ENCODE measurements around the gene TRIM10. TPM values are rescaled to one million over a fixed set of nuclear protein-coding genes. Genes with fewer than 3 reads are reported as not detected.
"Not testable (repeated sequence)": the region's sequence is repeated elsewhere in the genome, so short reads cannot be mapped to it uniquely, and the experiment has no call there.

TRIM10 gene
- total and polyA plus RNA-seq, 2 donors (not counting 1 experiment from before 2014, with no cell fraction given) = not detected

GRCh38 chr6:30144811-30145210 is 16.2 kb downstream of the TRIM10 start:
- no peaks in the 10 kb centered on the region for H3K4me1 ChIP-seq (ENCODE audit: control insufficient read depth, extremely low read depth, insufficient read depth, low read length)
- no peak for TF ChIP-seq CTCF (conservative IDR thresholded peaks at IDR 0.05 in 1 of 2, IDR thresholded peaks at IDR 0.05 in 1 of 2; ENCODE audit: low read depth in 1 of 2, low read length in 2 of 2)
- no peak for TF ChIP-seq EZH2 (IDR thresholded peaks at IDR 0.05; ENCODE audit: low read length, missing control alignments)
- no peaks in the 10 kb centered on the region for H3K79me2 ChIP-seq (ENCODE audit: control insufficient read depth, insufficient read depth, low read length)
- peaks cover 17% of the 10 kb centered on the region for H3K27me3 ChIP-seq (ENCODE audit: control insufficient read depth, insufficient read depth, low read length)
- H3K27ac ChIP-seq (ENCODE audit: insufficient read depth, low read length) = no peak overlapping the region
- no peak overlapping the region for H3K9ac ChIP-seq (ENCODE audit: insufficient read depth, low read length)
- no peaks in the 10 kb centered on the region for H3K9me3 ChIP-seq (ENCODE audit: control insufficient read depth, insufficient read depth, low read depth, low read length)
- H3K4me2 ChIP-seq (ENCODE audit: extremely low read depth, insufficient read depth, low read length) = no peak overlapping the region
- no peak for DNase-seq (ENCODE audit: low read depth in 2 of 2)
- no peak overlapping the region for H2AFZ ChIP-seq (ENCODE audit: low read length)
- H4K20me1 ChIP-seq (ENCODE audit: control insufficient read depth, extremely low read depth, insufficient read depth, low read length) = no peaks in the 10 kb centered on the region
- no peak overlapping the region for H3K4me3 ChIP-seq (replicated peaks in 1 of 4; ENCODE audit: control extremely low read depth in 1 of 4, insufficient read depth in 1 of 4, low read depth in 3 of 4, low read length in 4 of 4)
- no peaks in the 10 kb centered on the region for H3K36me3 ChIP-seq (ENCODE audit: control insufficient read depth, insufficient read depth, low read length)

GRCh38 chr6:30143780-30144179 is 17.2 kb downstream of the TRIM10 start:
- Histone ChIP-seq H3K79me2 (ENCODE audit: control insufficient read depth, insufficient read depth, low read length) (no peaks in the 10 kb centered on the region), H3K27me3 (ENCODE audit: control insufficient read depth, insufficient read depth, low read length) (peaks cover 17% of the 10 kb centered on the region), H3K4me1 (ENCODE audit: control insufficient read depth, extremely low read depth, insufficient read depth, low read length) (no peaks in the 10 kb centered on the region), H3K27ac (ENCODE audit: insufficient read depth, low read length) (no peak overlapping the region), H3K9ac (ENCODE audit: insufficient read depth, low read length) (no peak overlapping the region), H2AFZ (ENCODE audit: low read length) (no peak overlapping the region), H4K20me1 (ENCODE audit: control insufficient read depth, extremely low read depth, insufficient read depth, low read length) (no peaks in the 10 kb centered on the region), H3K9me3 (ENCODE audit: control insufficient read depth, insufficient read depth, low read depth, low read length) (no peaks in the 10 kb centered on the region), H3K36me3 (ENCODE audit: control insufficient read depth, insufficient read depth, low read length) (no peaks in the 10 kb centered on the region), H3K4me2 (ENCODE audit: extremely low read depth, insufficient read depth, low read length) (no peak overlapping the region), H3K4me3 (replicated peaks in 1 of 4; ENCODE audit: control extremely low read depth in 1 of 4, insufficient read depth in 1 of 4, low read depth in 3 of 4, low read length in 4 of 4) (no peak overlapping the region)
- no peak for TF ChIP-seq EZH2 (IDR thresholded peaks at IDR 0.05; ENCODE audit: low read length, missing control alignments)
- no peak for DNase-seq (ENCODE audit: low read depth in 2 of 2)

GRCh38 chr6:30142665-30143064 is 18.3 kb downstream of the TRIM10 start:
- Histone ChIP-seq H3K4me2 (ENCODE audit: extremely low read depth, insufficient read depth, low read length) (no peak overlapping the region), H3K27ac (ENCODE audit: insufficient read depth, low read length) (no peak overlapping the region), H3K36me3 (ENCODE audit: control insufficient read depth, insufficient read depth, low read length) (no peaks in the 10 kb centered on the region), H3K9ac (ENCODE audit: insufficient read depth, low read length) (no peak overlapping the region), H3K4me3 (replicated peaks in 1 of 4; ENCODE audit: control extremely low read depth in 1 of 4, insufficient read depth in 1 of 4, low read depth in 3 of 4, low read length in 4 of 4) (no peak overlapping the region), H4K20me1 (ENCODE audit: control insufficient read depth, extremely low read depth, insufficient read depth, low read length) (no peaks in the 10 kb centered on the region), H3K4me1 (ENCODE audit: control insufficient read depth, extremely low read depth, insufficient read depth, low read length) (no peaks in the 10 kb centered on the region), H3K9me3 (ENCODE audit: control insufficient read depth, insufficient read depth, low read depth, low read length) (no peaks in the 10 kb centered on the region), H3K27me3 (ENCODE audit: control insufficient read depth, insufficient read depth, low read length) (peaks cover 15% of the 10 kb centered on the region), H3K79me2 (ENCODE audit: control insufficient read depth, insufficient read depth, low read length) (no peaks in the 10 kb centered on the region), H2AFZ (ENCODE audit: low read length) (no peak overlapping the region)
- no peak for DNase-seq (ENCODE audit: low read depth in 2 of 2)
- TF ChIP-seq CTCF (conservative IDR thresholded peaks at IDR 0.05 in 1 of 2, IDR thresholded peaks at IDR 0.05 in 1 of 2; ENCODE audit: low read depth in 1 of 2, low read length in 2 of 2) (no peak), EZH2 (IDR thresholded peaks at IDR 0.05; ENCODE audit: low read length, missing control alignments) (no peak)

- H3K27me3 ChIP-seq (ENCODE audit: control insufficient read depth, insufficient read depth, low read length) = peaks cover 20% of the 10 kb centered on the region
- not testable (repeated sequence) for DNase-seq (ENCODE audit: low read depth in 2 of 2)
Measured at GRCh38 chr6:30140240-30140639, 20.8 kb downstream of the TRIM10 start.

More at GRCh38 chr6:30140240-30140639, 20.8 kb downstream of the TRIM10 start:
- H3K9me3 ChIP-seq (ENCODE audit: control insufficient read depth, insufficient read depth, low read depth, low read length); H3K9ac ChIP-seq (ENCODE audit: insufficient read depth, low read length); H3K79me2 ChIP-seq (ENCODE audit: control insufficient read depth, insufficient read depth, low read length); H3K4me1 ChIP-seq (ENCODE audit: control insufficient read depth, extremely low read depth, insufficient read depth, low read length); H2AFZ ChIP-seq (ENCODE audit: low read length); H4K20me1 ChIP-seq (ENCODE audit: control insufficient read depth, extremely low read depth, insufficient read depth, low read length); H3K4me2 ChIP-seq (ENCODE audit: extremely low read depth, insufficient read depth, low read length); H3K27ac ChIP-seq (ENCODE audit: insufficient read depth, low read length); H3K36me3 ChIP-seq (ENCODE audit: control insufficient read depth, insufficient read depth, low read length); H3K4me3 ChIP-seq (replicated peaks in 1 of 4; ENCODE audit: control extremely low read depth in 1 of 4, insufficient read depth in 1 of 4, low read depth in 3 of 4, low read length in 4 of 4): not testable (repeated sequence)
